ENCODE data around the gene GPR162. TPM values are rescaled to one million over a fixed set of nuclear protein-coding genes. Genes with fewer than 3 reads are reported as not detected.

Gene GPR162
- total and polyA plus RNA-seq, 10 of the 15 experiments (the other 5 are each of a cell fraction or from before 2014, with no cell fraction given), result not detected

GRCh38 chr12:6869049-6870021 is 47.7 kb downstream of the GPR162 start:
- peak overlapping the region; percentile 97 for H3K4me2 ChIP-seq (ENCODE audit: control insufficient read depth, insufficient read depth)
- peak; percentile 13 for ATAC-seq
- H3K79me2 ChIP-seq (ENCODE audit: control insufficient read depth, insufficient read depth, low read length), result peaks cover 42% of the 10 kb centered on the region
- BruUV-seq (replicated peaks), result no TSS peak
- intact Hi-C loops (cut with micrococcal nuclease; ENCODE audit: unreplicated experiment) (loop anchor here (1.0 to 2.0 kb wide), 4 partner anchors 22 to 243 kb away; no protein-coding TSS in a partner anchor), in situ Hi-C loops (cut with MboI) (no loop called here)
- POLR2A ChIA-PET, result interaction anchor here (0.5 to 5.7 kb wide), 11 partner anchors 11 to 243 kb away, joined by 3 to 84 read pairs (median 4); partner anchors contain the start of genes C12orf57, CDCA3, COPS7A and LRRC23
- FAIRE-seq, result peak; percentile 92
- 20% methylated on average over 11 of the region's 12 CpGs for WGBS (ENCODE audit: insufficient coverage, insufficient replicate concordance, low lambda C conversion rate, missing lambda C conversion rate)
- TF ChIP-seq POLR2AphosphoS5 (IDR thresholded peaks at IDR 0.05; ENCODE audit: low read length) (peak; percentile 50), BACH1 (IDR thresholded peaks at IDR 0.05; ENCODE audit: borderline replicate concordance) (0 out of 2 replicates have a peak, but pooled peaks have one; percentile 36), YY1 (IDR thresholded peaks at IDR 0.05; ENCODE audit: low read depth, low read length) (peak; percentile 38; the same call in 1 of the 2 replicates), TCF3 (IDR thresholded peaks at IDR 0.05; ENCODE audit: borderline replicate concordance, insufficient read depth, low read depth, low read length) (0 out of 2 replicates have a peak, but pooled peaks have one; percentile 25), CTCF (IDR thresholded peaks at IDR 0.05 in 2 of 3, conservative IDR thresholded peaks at IDR 0.05 in 1 of 3; ENCODE audit: control insufficient read depth in 2 of 3, extremely low read depth in 1 of 3, insufficient read depth in 1 of 3, low read depth in 3 of 3, low read length in 3 of 3) (peak; percentile 83 to 87 (median 87)), SMARCA5 (IDR thresholded peaks at IDR 0.05) (0 out of 2 replicates have a peak, but pooled peaks have one; percentile 36), NFIC (IDR thresholded peaks at IDR 0.05; ENCODE audit: low read depth, low read length) (no peak), BHLHE40 (IDR thresholded peaks at IDR 0.05; ENCODE audit: borderline replicate concordance in 1 of 2, low read depth in 2 of 2, low read length in 1 of 2) (no peak), TCF12 (IDR thresholded peaks at IDR 0.05; ENCODE audit: low read depth, low read length) (0 out of 2 replicates have a peak, but pooled peaks have one; percentile 37), SMC3 (IDR thresholded peaks at IDR 0.05; ENCODE audit: borderline replicate concordance, low read length) (peak; percentile 39), POLR2AphosphoS2 (IDR thresholded peaks at IDR 0.05; ENCODE audit: low read depth, low read length) (0 out of 2 replicates have a peak, but pooled peaks have one; percentile 29), RAD21 (IDR thresholded peaks at IDR 0.05; ENCODE audit: insufficient read depth, low read depth, low read length) (peak; percentile 75), ATF3 (IDR thresholded peaks at IDR 0.05; ENCODE audit: borderline replicate concordance, extremely low read depth, low read depth, low read length) (no peak)
- H3K36me3 ChIP-seq (ENCODE audit: control insufficient read depth in 2 of 2, insufficient read depth in 2 of 2, low read length in 1 of 2), result peaks cover 20 to 24% of the 10 kb centered on the region in 2 experiments
- peaks cover 35% of the 10 kb centered on the region for H3K4me1 ChIP-seq (ENCODE audit: control insufficient read depth, insufficient read depth, low read length)
- peak overlapping the region; percentile 90 for H3K9ac ChIP-seq (ENCODE audit: control insufficient read depth, insufficient read depth, low read length)
- CTCF ChIA-PET, result interaction anchor here (0.6 to 9.5 kb wide), 37 partner anchors 8 to 243 kb away, joined by 3 to 173 read pairs (median 5); partner anchors contain the start of genes C12orf57, C1RL, CDCA3 and LPCAT3
- no peaks in the 10 kb centered on the region for H3K9me3 ChIP-seq (replicated peaks; ENCODE audit: control insufficient read depth, insufficient read depth, low read length)
- RAD21 ChIA-PET (ENCODE audit: unreplicated experiment), result interaction anchor here (0.6 to 5.6 kb wide), 16 partner anchors 17 to 242 kb away, joined by 3 to 42 read pairs (median 4); partner anchors contain the start of genes C12orf57, CDCA3, EMG1 and MLF2
- H4K20me1 ChIP-seq (ENCODE audit: control insufficient read depth, insufficient read depth), result peaks cover 16% of the 10 kb centered on the region
- SMC1A ChIA-PET (ENCODE audit: uncharacterized antibody, unreplicated experiment), result interaction anchor here (0.9 to 5.3 kb wide), 13 partner anchors 16 to 244 kb away, joined by 3 to 42 read pairs (median 4); partner anchors contain the start of genes C12orf57, C1RL, CDCA3 and USP5
- no peak overlapping the region for H2AFZ ChIP-seq (ENCODE audit: control insufficient read depth, low read depth, low read length)
- no peaks in the 10 kb centered on the region for H3K27me3 ChIP-seq (replicated peaks in 1 of 2; ENCODE audit: control insufficient read depth in 2 of 2, insufficient read depth in 2 of 2, low read length in 1 of 2)
- peak; percentile 27 for DNase-seq (ENCODE audit: low read depth, low spot score)
- peak overlapping the region; percentile 96 for H3K27ac ChIP-seq (ENCODE audit: control insufficient read depth, insufficient read depth)
- peak overlapping the region; percentile 100 for H3K4me3 ChIP-seq

All from GM12878 (cell line).